Skin of body (tissue), 2 donors: ENCODE measurements around the gene ZBTB37. TPM values are rescaled to one million over a fixed set of nuclear protein-coding genes. Genes with fewer than 3 reads are reported as not detected.
"Not testable (repeated sequence)": the region's sequence is repeated elsewhere in the genome, so short reads cannot be mapped to it uniquely, and the experiment has no call there.

ENCODE experiments used
- DNase-seq: peaks from one replicate; lab custom pipeline; 2025; lab: John Stamatoyannopoulos, UW
- total RNA-seq: library from RNA; depleted of rRNA; stranded (reverse); fragments of >200 nt; gene quantifications from one replicate; pipeline ENCODE4 v1.2.3, GENCODE V29; 2014

The ZBTB37 gene, protein sequence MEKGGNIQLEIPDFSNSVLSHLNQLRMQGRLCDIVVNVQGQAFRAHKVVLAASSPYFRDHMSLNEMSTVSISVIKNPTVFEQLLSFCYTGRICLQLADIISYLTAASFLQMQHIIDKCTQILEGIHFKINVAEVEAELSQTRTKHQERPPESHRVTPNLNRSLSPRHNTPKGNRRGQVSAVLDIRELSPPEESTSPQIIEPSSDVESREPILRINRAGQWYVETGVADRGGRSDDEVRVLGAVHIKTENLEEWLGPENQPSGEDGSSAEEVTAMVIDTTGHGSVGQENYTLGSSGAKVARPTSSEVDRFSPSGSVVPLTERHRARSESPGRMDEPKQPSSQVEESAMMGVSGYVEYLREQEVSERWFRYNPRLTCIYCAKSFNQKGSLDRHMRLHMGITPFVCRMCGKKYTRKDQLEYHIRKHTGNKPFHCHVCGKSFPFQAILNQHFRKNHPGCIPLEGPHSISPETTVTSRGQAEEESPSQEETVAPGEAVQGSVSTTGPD
- total RNA-seq = 13.7 TPM

DNA sequence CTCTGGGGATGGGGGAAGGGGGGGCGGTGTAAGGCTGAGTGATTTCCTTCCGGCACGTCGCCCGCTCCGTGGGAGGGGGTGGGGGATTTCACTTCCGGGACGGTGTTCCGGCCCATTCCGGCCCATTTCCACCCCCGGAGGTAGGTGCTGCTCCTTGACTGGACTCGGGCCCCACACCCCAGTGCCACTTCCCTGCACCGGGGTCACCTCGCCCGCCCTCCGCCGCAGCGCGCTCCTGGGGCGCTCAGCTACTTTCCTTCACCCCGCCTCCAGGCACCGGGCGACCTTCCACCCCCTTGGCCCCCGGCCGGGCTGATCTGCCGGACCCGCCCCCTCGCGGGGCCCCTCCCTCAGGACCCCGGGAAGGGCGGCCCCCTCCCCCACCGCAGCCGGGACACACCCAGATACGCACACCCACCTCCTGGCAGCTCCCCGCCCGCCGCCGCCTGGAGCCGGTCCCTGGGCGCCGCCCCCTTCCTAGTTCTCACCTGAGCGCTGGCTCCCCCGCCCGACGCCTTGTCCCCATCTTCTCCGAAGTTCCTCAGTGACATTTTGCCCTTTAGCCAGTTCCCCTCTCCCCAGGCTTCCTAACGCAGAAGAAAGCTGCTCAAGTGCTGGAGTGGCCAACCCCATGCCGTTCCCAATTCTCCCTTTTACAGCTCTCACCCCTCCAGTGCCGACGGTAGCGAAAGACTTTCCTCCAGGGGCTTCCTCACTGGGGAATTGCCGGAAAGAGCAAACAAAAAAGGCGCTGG, at the start of gene ZBTB37:
ZBTB37 (plus strand) TSS at position 115 of the 755 bp plus-strand sequence. CDS start 1,846 bp downstream, outside the sequence.
- DNase-seq = peak; percentile 84

DNA sequence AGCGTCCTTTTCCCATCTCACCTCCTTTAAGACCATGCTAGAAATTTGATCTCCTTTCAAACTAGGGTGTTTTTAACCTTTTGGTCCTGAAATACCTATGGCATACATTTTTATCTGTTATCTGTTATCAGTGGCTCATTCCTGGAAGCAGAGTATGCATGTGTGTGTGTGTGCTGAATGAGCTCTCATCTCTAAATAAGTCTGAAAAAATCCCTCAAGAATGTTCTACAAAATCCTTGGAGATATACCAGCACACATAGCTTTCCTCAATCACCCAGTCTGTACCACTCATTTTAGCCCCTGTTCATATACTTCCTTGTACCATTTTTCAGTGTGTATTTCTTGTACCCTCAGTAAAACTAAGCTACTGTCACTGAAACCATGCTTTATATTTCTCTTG, 49.7 kb upstream of the ZBTB37 start:
- DNase-seq = no peak

DNA sequence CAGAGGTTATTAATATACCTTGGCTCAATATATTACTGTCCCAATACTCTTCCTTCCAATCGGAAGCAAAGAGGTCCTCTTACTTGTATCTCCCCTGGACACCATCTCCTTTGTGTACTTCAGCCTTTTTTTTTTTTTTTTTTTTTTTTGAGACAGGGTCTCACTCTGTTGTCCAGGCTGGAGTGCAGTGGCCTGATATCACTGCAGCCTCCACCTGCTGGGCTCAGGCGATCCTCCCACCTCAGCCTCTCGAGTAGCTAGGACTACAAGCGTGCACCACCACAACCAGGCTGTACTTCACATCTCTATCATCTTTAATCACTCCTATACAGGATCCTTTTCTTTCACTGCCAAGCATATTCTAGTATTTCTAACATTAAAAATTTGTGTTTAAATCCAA, 46.5 kb upstream of the ZBTB37 start:
- DNase-seq = no peak

DNA sequence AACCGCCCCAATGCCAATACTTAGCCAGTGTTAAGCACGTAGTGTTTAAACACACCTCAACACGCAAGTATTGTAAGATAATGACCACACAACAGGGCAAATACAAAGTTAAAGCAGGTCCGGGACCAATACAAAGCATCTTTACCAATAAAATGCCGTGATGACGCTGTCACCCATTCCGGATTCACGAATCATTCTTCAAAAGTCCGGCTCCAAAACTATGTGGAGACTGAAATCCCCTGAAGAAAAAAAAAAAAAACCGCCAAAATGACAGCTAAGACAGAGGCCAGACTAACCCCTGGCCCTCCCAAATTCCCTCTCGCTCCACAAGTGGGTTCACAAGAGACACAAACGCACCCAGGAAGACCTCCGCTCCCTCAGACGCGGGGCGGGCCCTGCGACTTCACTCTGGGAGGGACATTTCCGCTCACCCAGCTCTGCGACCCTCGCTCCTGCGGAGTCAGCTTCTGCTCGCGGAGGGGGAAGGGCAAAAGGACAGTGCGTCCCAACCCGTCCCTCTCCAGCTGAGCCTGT, 44.3 kb upstream of the ZBTB37 start:
- no peak for DNase-seq

DNA sequence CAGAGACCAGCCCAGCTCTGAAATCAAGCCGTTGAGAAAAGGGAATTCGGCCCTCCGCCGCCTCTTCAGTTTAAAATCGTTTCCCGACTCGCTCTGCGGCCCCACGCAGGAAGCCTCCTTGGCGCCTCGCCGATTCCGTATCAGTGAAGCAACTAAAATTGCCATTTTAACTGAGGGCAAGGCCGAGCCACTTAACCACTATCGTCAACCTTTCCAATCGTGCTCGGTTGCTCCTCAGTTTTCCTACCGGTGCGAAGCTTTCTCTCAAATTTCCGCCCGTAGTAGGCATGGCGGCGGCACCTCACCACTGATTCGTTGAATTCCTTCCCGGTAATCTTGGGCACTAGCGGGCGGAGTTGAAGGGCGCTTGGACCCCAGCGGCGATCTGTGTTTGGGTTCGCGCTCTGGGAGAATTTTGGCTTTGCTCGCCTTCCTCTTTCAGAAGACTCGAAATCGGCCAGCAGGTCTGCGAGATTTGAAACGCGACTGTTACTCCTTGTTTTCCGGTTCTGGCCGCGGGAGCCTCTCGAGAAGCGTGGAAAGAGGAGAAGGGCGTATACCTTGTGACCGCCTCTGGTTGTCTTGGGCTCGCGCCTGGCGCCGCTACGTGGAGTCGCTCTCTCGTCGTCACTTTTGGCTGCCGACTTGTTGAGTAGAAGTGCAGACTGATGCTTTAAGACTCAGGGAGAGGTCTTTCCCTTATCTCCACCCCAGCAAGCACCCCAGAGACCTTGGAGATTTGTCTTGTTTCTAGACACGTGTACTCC, 43.7 kb upstream of the ZBTB37 start, which contains the start of the genes CENPL and DARS2:
CENPL (minus strand) TSS at position 569 of the 767 bp plus-strand sequence. CDS start 13,584 bp downstream, outside the sequence.
DARS2 (plus strand) TSS at position 359 of the 767 bp plus-strand sequence. CDS start 557 bp downstream, outside the sequence.
- DNase-seq = peak; percentile 99

DNA sequence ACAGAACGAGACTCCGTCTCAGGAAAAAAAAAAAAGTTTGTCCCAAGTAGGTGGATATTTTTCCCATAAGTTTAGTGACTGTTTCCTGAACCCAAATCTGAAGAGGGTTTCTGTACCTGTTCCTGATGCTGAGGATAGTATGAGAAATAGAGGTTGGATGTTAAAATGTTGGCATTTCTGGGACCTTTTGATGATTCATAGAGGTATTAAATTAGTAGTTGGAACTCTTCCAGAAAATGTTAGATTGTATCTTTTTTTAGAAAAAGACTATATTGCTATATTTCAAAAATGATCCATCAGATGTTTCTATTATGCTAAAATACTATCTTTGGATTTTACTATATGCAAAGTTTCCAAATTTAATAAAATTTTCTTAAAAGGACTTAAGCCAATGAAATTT, 40.6 kb upstream of the ZBTB37 start:
- no peak for DNase-seq

DNA sequence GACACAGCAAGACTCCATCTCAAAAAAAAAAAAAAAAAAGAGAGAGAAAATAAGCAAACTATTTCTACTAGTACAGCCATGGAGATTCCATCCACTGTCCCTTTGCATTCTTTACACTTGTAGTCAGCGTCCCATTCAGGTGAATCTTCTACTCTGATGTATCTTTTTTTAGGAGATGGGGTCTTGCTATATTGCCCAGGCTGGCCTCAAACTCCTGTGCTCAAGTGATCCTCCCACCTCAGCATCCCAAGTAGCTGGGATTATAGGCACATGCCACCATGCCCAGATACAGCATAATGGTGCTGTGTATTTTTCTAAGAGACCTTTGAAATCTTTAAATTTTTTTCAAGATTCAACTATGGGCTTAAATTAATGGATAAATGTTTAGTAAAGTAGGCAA, 35.4 kb upstream of the ZBTB37 start:
- no peak for DNase-seq

DNA sequence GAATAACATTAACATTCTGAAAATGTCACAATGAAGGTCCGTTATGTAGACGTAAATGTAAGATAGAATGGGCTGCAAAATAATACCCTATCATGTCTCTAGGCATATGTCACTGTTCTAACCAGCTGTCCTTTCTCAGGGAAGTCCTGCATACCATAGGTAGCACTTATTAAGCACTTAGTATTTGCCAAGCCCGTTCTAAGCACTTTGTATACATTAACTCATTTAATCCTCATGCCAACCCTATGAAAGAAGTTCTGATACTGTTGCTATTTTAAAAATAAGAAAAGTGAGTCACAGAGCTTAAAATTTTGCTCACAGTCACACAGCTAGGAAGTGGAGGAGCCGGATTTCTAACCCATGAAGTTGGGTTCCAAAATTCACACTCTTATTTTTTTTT, 16.1 kb upstream of the ZBTB37 start:
- DNase-seq = no peak

DNA sequence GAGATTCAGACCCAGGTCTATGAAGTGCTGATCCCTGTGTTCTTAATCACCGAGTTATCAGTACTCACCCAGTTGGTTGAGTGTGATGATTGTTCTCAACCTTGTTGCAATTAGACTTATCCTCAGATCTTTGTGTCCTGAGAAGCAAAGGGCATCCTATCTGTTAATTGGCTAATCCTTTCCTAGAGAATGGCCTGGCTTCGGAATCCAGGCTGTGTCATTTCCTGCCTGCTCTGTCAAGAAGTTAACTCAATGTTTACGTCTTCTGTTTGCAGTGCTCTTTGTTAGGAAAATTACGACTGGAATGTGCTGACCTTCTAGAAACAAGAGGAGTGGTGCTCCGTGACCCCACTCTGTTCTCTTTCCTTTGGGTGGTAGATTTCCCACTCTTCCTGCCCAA, 15.1 kb upstream of the ZBTB37 start:
- DNase-seq = peak; percentile 20

DNA sequence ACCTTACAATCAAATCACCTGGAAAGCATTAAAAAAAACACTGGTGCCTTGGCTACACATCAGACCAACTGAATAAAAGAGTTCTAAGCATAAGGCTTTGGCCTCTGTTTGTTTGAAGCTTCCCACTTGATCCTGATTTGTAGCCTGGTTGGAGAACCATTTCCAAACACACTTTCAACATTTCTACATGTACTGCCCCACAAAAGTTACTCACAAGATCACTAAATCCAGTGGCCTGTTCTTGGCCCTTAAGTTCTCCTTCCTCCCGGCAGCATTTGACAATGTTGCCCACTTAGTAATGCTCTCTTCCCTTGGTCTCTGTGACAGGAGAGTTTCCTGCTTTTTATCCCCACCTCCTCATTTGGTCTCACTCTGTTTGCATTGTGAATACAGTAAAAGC, 12.2 kb upstream of the ZBTB37 start:
- no peak for DNase-seq

DNA sequence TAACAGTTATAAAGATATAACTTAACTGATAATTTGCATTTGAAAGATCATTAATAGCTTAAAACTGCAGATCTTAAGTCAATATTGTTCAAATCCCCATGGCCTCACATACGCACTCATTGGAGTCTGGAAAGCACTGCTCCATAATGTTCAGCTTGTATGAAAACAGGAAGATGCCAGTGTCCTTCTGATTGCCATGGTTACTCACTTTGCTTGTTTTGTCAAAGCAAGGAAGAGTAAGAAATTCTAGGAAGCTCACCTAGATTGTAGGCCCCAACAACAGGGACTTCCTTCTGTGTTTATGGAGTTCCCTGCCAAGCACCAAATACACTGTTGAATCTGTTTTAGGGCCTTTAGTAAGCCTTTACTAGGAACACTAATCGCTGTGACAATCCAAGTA, 11.3 kb upstream of the ZBTB37 start:
- no peak for DNase-seq

DNA sequence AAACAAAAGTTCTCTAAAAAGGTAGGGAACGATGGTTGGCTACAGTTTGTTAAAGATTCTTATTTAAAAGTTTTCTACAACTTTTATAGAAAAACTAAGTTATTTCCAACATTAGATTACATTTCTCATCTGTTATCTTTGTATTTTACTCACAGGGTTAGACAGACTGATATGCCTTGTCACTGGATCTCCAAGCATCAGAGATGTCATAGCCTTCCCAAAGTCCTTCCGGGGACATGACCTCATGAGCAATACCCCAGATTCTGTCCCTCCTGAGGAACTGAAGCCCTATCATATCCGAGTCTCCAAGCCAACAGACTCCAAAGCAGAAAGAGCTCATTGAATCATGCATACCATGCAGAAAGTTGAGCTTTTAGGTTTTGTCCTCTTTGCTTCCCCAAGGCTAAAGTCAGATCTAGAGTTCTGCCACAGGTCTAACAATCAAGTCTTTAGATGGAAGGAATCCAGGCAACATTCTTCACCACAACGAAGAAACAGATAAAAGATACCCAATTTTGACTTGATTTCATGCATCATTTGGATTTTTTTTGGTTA, 10.7 kb upstream of the ZBTB37 start:
- no peak for DNase-seq

DNA sequence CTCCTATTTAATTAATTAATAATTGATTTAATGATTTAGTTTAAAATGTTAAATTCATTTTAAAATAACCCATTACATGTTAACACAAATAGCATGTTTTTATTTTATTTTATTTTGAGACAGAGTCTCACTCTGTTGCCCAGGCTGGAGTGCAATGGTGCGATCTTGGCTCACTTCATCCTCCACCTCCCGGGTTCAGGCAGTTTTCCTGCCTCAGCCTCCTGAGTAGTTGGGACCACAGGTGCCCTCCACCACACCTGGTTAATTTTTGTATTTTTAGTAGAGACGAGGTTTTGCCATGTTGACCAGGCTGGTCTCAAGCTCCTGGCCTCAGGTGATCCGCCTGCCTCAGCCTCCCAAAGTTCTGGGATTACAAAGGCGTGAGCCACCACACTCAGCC, 8.6 kb upstream of the ZBTB37 start:
- DNase-seq = not testable (repeated sequence)

DNA sequence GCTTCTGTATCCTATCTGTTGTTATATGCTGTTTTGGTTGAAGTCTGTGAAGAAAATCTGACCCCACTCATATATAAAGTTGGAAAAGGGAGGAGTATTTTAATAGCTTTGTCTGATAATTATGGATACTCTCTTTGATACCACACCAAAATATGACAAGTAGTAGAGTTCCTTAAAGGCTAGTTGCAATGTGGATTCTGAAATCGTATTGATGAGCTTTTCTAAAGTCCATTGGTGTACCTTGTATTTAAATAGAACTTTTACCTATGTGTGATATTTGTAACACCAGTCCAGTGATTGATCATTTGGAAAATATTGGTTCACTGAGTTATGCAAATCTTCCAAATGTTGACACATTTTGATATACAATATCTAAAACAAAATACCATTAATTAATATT, 8.1 kb upstream of the ZBTB37 start:
- DNase-seq = no peak

DNA sequence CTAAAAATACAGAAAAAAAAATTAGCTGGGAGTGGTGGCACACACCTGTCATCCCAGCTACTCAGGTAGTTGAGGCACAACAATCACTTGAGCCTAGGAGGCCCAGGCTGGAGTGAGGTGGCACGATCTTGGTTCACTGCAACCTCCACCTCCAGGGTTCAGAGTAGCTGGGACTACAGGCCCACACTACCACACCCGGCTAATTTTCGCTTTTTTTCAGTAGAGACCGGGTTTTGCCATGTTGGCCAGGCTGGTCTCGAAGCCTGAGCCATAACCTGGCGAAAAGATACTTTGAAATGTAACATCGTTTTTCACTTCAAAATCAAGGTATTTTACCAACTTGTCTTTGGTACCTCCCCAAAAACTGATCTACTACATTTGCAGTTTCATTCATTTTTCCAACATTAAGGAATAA, 6.4 kb upstream of the ZBTB37 start:
- DNase-seq = no peak

DNA sequence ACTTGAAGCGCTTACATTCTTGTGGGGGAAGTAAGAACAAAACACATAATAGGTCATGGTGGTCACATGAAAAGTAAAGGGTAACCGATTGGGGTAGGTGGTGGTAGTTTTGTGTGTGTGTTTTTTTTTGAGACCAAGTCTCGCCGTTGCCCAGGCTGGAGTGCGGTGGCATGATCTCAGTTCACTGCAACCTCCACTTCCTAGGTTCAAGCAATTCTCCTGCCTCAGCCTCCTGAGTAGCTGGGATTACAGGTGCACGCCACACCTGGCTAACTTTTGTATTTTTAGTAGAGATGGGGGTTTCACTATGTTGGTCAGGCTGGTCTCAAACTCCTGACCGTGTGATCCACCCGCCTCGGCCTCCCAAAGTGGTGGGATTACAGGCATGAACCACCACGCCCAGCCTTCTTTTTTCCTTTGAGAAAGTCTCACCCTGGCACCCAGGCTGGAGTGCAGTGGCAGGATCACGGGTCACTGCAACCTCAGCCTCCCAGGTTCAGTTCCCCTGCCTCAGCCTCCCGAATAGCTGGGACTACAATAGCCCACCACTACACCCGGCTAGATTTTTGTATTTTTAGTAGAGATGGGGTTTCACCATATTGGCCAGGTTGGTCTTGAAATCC, 5.9 kb upstream of the ZBTB37 start:
- not testable (repeated sequence) for DNase-seq

DNA sequence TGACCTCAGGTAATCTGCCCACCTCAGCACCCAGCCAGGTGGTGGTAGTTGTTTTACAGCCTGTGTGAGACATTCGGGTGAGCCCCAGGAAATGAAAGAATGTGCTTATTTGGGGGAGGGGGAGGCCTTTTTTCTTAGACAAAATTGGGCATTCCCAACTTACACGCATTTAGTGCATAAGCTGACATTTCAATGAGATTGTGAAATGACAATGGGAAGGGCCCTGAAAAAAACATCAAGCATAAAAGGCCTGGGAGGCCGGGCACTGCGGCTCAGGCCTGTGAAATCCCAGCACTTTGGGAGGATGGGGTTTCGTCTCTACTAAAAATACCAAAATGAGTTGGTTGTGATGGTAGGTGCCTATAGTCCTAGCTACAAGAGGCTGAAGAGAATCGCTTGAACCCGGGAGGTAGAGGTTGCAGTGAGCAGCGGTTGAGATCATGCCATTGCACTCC, 5.4 kb upstream of the ZBTB37 start:
- DNase-seq = no peak

DNA sequence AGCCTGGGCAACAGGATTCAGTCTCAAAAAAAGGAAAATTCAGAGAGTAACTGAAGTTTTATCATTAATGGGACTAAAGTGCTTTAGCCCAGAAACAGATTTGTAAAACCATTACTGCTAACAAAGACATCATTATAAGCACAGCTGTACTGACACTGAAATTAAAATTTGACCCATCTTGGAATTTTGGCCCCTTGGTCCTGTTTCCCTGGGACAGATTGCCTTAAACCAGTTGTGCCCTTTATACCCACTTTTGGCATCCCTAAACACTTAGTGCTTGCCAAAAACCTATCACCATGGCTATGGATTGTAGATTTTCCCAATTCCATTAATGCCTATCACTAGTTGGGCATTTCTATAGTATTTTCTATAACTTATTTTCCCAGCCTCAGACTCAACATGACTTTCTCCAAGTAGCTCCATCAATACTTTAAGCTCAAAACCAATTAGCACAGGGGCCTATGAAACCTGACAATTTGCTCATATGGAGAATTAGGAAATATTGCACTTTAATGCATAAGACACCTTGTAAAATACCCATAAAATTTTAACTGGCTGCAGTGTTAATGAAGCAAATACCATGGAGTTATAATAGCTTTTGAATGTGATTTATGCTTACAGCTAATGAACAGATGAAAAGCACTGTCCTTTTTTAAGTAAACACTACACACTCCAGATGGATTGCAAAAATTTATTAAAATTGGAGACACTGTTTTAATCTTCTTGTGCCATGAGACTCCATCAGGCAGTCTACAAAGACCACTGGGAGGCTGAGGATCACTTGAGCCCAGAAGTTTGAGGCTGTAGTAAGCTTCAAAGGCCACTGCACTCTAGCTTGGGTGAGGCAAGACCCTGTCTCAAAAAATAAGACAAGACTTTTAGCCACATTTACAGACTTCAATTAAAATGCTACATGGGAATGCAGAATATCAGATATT, 4.7 kb upstream of the ZBTB37 start:
- DNase-seq = no peak

DNA sequence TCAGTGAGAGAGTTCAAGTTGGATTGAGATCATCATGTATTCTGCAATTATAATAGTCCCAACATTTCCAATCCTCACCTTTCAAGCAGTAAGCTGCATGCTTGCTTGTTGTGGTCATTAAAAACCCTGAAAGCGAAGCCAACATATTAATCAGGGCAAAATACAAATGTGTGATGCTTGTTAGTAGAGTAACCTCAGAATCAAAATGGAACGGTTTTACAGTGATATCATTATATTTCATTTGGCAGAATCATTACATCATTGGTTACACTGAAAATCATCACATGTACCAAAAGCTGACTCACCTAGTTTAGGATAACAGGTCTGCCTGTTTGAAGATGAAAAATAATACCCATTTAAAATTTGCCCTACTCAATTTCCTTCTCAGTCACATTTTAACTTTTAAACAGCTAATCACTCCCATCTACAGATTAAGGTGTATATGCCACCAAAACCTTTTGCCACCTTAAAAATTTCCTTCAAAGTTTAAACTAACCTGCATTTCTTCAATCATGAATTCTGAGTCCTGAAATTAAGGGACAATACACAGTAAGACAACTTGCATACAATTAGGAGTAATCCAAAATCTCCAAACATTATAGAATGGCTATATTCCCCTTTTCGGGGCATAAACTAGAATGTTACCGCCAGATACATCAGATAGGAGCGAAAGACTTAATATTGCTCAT, 3.9 kb upstream of the ZBTB37 start:
- DNase-seq = no peak
